Smooth muscle cell (in vitro differentiated cells): ENCODE measurements around the gene KREMEN1. TPM values are rescaled to one million over a fixed set of nuclear protein-coding genes. Genes with fewer than 3 reads are reported as not detected.

Experiments used
- DNase-seq: peaks from one replicate; lab custom pipeline; 2025; ENCODE audit not compliant: unreplicated experiment; lab: John Stamatoyannopoulos, UW
- H2AFZ ChIP-seq: fragments of 200-600 bp; sonication (generic); 2 replicates; pipeline ENCODE4 v1.6.0; 2016; ENCODE audit warnings: antibody characterized with exemption, low read depth, mild to moderate bottlenecking
- H3F3A ChIP-seq: fragments of 200-600 bp; sonication (generic); 2 replicates; pipeline ENCODE4 v1.6.0; 2017; ENCODE audit warnings: antibody characterized with exemption, low read depth
- H3K27ac ChIP-seq: fragments of 200-600 bp; sonication (generic); 2 replicates; pipeline ENCODE4 v1.5.1; 2016; ENCODE audit warnings: low read depth, mild to moderate bottlenecking
- H3K27me3 ChIP-seq: fragments of 200-600 bp; sonication (generic); 2 replicates; pipeline ENCODE4 v1.6.1; 2016; ENCODE audit warnings: low read depth, mild to moderate bottlenecking
- H3K36me3 ChIP-seq: fragments of 200-600 bp; sonication (generic); 2 replicates; pipeline ENCODE4 v1.5.1; 2016; ENCODE audit warnings: low read depth
- H3K4me1 ChIP-seq: fragments of 200-600 bp; sonication (generic); 2 replicates; pipeline ENCODE4 v1.5.1; 2016; ENCODE audit warnings: low read depth
- H3K4me2 ChIP-seq: fragments of 200-600 bp; sonication (generic); 2 replicates; pipeline ENCODE4 v1.6.0; 2016; ENCODE audit warnings: mild to moderate bottlenecking
- H3K4me3 ChIP-seq: fragments of 200-600 bp; sonication (generic); 2 replicates; pipeline ENCODE4 v1.5.1; 2016; ENCODE audit warnings: mild to moderate bottlenecking
- H3K79me2 ChIP-seq: fragments of 200-600 bp; sonication (generic); 2 replicates; pipeline ENCODE4 v1.6.0; 2016; ENCODE audit warnings: low read depth, mild to moderate bottlenecking
- H3K9ac ChIP-seq: fragments of 200-600 bp; sonication (generic); 2 replicates; pipeline ENCODE4 v1.6.0; 2016; ENCODE audit warnings: low read depth
- H3K9me3 ChIP-seq: fragments of 200-600 bp; sonication (generic); replicated peaks from 2 replicates; pipeline ENCODE4 v1.5.1; 2016; ENCODE audit warnings: low read depth
- H4K20me1 ChIP-seq: fragments of 200-600 bp; sonication (generic); 2 replicates; pipeline ENCODE4 v1.6.0; 2016; ENCODE audit warnings: low read depth
- CTCF ChIP-seq: fragments of 200-600 bp; sonication (generic); IDR thresholded peaks from 2 replicates; pipeline ENCODE4 v1.5.1; 2017; ENCODE audit warnings: borderline replicate concordance, mild to moderate bottlenecking, antibody characterized with exemption; ENCODE audit not compliant: insufficient read depth, poor library complexity, severe bottlenecking
- WGBS: methylation state at CpG from one replicate; pipeline ENCODE4 v1.1.7; 2016; ENCODE audit warnings: low lambda C conversion rate; 5-methylcytosine and 5-hydroxymethylcytosine counted together
- polyA plus RNA-seq: library from polyadenylated mRNA; unstranded; fragments of >200 nt; fragmentation: Nextera tagmentation; extraction: Ambion mirVana; gene quantifications from 2 replicates; pipeline ENCODE4 v1.2.1, GENCODE V29; 2016
- total RNA-seq: library from RNA; depleted of rRNA; stranded (reverse); fragments of >200 nt; gene quantifications from 2 replicates; pipeline ENCODE4 v1.2.3, GENCODE V29; 2014

The KREMEN1 gene
- total and polyA plus RNA-seq, 2 experiments from 2014 or later: 6.0 to 6.8 TPM

DNA sequence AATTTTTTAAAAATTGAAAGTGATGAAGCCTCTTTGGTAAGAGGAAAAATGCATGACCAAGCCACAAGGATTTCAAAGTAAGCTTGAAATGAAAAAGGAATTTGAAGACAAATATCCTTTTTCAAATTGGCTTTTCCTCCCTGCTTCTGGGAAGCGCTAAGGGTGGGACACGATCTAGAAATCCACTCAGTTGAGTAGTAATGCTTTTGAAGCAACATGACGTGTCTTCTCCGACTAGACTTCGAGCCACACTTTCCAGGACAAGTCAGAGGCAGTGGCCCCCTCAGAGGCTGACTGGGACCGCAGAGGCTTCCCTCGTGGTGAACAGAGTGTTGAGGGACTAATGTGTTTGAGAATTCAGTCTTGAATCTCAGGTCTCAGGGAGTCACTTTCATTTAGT lies 39.8 kb downstream of the KREMEN1 start:
- no peaks in the 10 kb centered on the region for H3K79me2 ChIP-seq
- H3K27ac ChIP-seq: peak overlapping the region; percentile 44
- H3K36me3 ChIP-seq: no peaks in the 10 kb centered on the region
- DNase-seq: no peak
- no peak overlapping the region for H3K9ac ChIP-seq
- H3K4me3 ChIP-seq: no peak overlapping the region
- H3K9me3 ChIP-seq: no peaks in the 10 kb centered on the region
- no peak for TF ChIP-seq CTCF
- H3K27me3 ChIP-seq: no peaks in the 10 kb centered on the region
- peaks cover 17% of the 10 kb centered on the region for H3F3A ChIP-seq
- H3K4me2 ChIP-seq: no peak overlapping the region
- H2AFZ ChIP-seq: no peak overlapping the region
- peaks cover 2% of the 10 kb centered on the region for H4K20me1 ChIP-seq
- 76% methylated on average over 7 of the region's 7 CpGs for WGBS
- peaks cover 10% of the 10 kb centered on the region for H3K4me1 ChIP-seq

DNA sequence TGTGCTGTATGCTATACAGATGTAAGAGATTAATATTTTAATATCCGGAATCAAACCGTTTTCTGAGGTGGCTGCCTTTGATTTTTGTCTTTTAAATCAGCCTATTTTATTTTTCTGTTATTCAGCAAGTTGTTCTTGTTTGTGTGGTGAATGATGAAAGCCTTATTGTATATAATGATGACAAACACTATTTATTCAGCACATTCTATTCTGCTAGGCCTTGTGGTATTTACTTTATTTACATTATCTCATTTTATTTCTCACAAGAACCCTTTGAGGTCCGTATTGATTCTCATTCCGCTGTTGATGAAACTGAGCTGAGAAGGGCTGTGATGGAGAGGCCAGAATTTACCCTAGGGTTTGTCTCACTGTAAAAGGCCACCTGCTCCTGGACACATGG lies 40.5 kb downstream of the KREMEN1 start:
- Histone ChIP-seq H3K36me3 (no peaks in the 10 kb centered on the region), H3K9me3 (no peaks in the 10 kb centered on the region), H3F3A (peaks cover 14% of the 10 kb centered on the region), H3K4me2 (peak overlapping the region; percentile 8), H3K4me1 (peaks cover 10% of the 10 kb centered on the region), H3K27ac (peak overlapping the region; percentile 44), H3K4me3 (no peak overlapping the region), H3K79me2 (no peaks in the 10 kb centered on the region), H2AFZ (no peak overlapping the region), H3K27me3 (no peaks in the 10 kb centered on the region), H4K20me1 (peaks cover 2% of the 10 kb centered on the region), H3K9ac (no peak overlapping the region)
- DNase-seq: no peak
- WGBS: 91% methylated on average over 4 of the region's 4 CpGs
- no peak for TF ChIP-seq CTCF

GRCh38 chr22:29114392-29114791 lies 41.6 kb downstream of the KREMEN1 start:
- WGBS: 82% methylated on average over 3 of the region's 4 CpGs
- no peaks in the 10 kb centered on the region for H3K79me2 ChIP-seq
- no peak overlapping the region for H3K4me3 ChIP-seq
- no peak overlapping the region for H3K9ac ChIP-seq
- no peak overlapping the region for H2AFZ ChIP-seq
- no peak for TF ChIP-seq CTCF
- H4K20me1 ChIP-seq: peaks cover 2% of the 10 kb centered on the region
- H3K36me3 ChIP-seq: no peaks in the 10 kb centered on the region
- no peaks in the 10 kb centered on the region for H3K27me3 ChIP-seq
- H3F3A ChIP-seq: peaks cover 3% of the 10 kb centered on the region
- peaks cover 10% of the 10 kb centered on the region for H3K4me1 ChIP-seq
- no peak for DNase-seq
- H3K9me3 ChIP-seq: no peaks in the 10 kb centered on the region
- H3K27ac ChIP-seq: no peak overlapping the region
- H3K4me2 ChIP-seq: no peak overlapping the region

- Histone ChIP-seq H3K4me2 (peak overlapping the region; percentile 56), H3F3A (no peaks in the 10 kb centered on the region), H3K27me3 (no peaks in the 10 kb centered on the region), H2AFZ (no peak overlapping the region), H3K79me2 (no peaks in the 10 kb centered on the region), H3K4me1 (peaks cover 6% of the 10 kb centered on the region), H3K9me3 (no peaks in the 10 kb centered on the region), H4K20me1 (no peaks in the 10 kb centered on the region), H3K9ac (no peak overlapping the region), H3K4me3 (no peak overlapping the region), H3K27ac (peak overlapping the region; percentile 83), H3K36me3 (no peaks in the 10 kb centered on the region)
- no peak for TF ChIP-seq CTCF
- WGBS: 69% methylated on average over 2 of the region's 2 CpGs
- DNase-seq: no peak
Observed at GRCh38 chr22:29115682-29116288, 43.0 kb downstream of the KREMEN1 start.
